C1 segment of cervical spinal cord (tissue), 14 donors: Measurements from ENCODE around the gene AQR.

ENCODE experiments used
- DNase-seq, 14 donors: peaks; one replicate each; lab custom pipeline; 2025; lab: John Stamatoyannopoulos, UW

AQR gene

DNA sequence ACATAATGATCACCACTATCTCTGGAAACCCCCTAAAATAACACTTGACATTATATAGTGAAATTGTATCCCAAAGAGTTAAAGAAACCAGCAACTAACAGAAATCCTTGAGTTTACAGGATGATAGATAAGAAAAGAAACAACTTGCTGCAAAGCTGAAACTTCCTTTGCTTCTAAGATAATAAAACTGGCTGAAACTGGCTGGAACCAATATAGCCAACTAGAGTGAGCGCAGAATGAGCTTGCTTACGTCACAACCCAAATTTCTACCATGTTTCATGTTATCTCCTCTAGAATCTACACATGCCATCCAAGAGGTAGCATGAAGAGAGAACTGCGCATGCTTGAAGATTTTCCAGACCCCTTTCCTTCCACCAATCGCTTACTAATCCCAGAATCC is 90.4 kb downstream of the AQR start:
- no peak for DNase-seq

- no peak for DNase-seq
Measured at GRCh38 chr15:34876640-34877039, 92.9 kb downstream of the AQR start.

GRCh38 chr15:34869110-34869509 is 100.4 kb downstream of the AQR start:
- no peak for DNase-seq

GRCh38 chr15:34865531-34865930 is 104.0 kb downstream of the AQR start:
- DNase-seq: no peak

- DNase-seq: no peak
Measured at GRCh38 chr15:34861214-34861613, 108.3 kb downstream of the AQR start.

GRCh38 chr15:34855893-34856292 is 113.6 kb downstream of the AQR start:
- peak in 4 of 14 donors; percentile 6 to 62 (median 16) for DNase-seq

DNA sequence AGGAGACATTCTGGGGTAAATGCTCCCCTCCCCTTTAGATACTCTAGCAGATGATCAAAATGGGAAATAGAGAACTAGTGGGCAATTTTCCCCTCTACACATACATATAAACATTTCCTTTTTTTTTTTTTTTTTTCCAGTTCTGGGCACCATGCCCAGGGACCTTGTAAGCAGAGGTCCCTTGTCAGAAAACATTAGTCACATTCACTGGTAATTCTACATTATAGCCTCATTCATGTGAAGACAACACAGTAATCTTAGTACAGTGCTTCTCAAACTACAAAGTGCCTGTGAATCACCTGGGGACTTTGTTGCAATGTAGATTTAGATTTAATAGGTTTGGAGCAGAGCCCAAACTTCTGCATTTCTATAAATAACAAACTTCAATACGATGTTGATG is 114.1 kb downstream of the AQR start:
- peak in 1 of 14 donors; percentile 28 for DNase-seq

GRCh38 chr15:34854232-34854631 is 115.3 kb downstream of the AQR start:
- DNase-seq: no peak

GRCh38 chr15:34853001-34853758 is 116.4 kb downstream of the AQR start:
- no peak for DNase-seq

DNA sequence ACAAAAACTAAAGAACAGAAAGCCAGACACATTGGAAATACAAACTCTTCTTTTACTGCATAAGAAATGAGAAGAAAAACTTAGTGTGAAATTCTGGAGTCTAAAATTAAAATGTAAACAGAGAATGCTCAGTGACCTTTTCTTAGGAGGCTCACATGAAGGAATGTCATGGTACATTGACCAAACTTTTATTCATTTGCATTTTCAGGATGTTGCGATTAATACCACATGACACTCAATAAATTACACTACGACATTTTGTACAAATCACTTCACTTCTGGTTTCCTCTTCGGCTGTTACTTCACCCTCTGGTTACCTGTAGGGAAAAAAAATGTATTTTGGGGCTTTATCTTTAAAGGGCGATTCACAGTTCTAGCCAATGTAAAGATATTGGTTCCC is 117.8 kb downstream of the AQR start:
- DNase-seq: no peak

- no peak for DNase-seq
Measured at GRCh38 chr15:34851007-34851406, 118.5 kb downstream of the AQR start.

DNA sequence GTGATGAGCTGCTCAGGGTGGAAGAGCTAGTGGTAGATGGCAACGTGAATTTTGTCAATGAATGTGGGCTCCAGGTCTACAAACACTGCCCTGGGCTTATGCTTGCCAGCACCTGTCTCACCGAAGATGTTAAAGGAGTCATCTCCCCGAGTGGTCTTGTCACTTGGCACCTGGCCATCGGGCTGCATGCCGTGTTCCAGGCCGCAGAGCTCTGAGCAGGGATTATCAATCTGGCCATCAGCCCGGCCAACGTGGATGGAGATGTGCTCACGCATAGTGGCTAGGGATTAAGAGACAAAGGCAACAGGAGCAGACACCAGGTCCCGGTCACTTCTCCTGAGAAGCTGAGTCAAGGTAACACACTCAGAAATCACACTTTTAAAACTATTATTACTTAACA is 119.4 kb downstream of the AQR start:
- peak in 1 of 14 donors; percentile 10 for DNase-seq

GRCh38 chr15:34849364-34849959 is 120.1 kb downstream of the AQR start:
- DNase-seq: no peak

DNA sequence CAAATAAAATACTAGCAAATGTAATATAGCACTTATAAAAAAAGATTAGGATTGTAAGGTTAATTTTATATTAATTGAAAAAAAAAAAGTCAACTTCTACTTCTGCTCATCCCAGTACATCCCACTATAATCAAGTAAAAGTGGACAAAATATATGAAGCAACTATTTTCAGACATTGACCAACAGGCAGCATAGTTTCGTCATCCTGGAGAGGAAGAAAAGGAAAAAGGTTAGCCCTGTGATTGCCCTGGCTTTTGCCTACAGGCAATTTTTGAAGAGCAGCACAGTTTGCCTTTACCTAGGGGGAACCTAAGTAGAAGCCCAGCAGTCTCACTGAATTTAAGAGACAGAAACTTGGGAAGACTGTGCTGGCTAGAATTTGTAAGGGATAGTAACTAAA is 121.9 kb downstream of the AQR start:
- no peak for DNase-seq

GRCh38 chr15:34841262-34841725 is 128.2 kb downstream of the AQR start:
- no peak for DNase-seq

DNA sequence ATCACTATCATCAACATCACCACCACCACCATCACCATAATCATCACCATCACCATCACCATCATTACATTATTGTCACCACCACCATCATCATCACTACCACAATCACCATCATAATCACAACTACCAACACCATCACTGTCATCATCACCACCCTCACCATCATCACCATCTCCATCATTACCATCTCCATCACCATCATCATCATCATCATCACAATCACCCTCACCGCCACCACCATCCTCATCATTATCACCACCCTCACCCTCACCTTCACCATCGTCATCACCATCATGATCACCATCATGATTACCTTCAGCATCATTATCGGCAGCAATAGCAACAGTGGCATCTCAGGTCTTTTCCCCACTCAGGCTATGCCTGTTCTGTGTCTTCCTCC is 131.3 kb downstream of the AQR start:
- no peak for DNase-seq

GRCh38 chr15:34837246-34838016 is 132.1 kb downstream of the AQR start:
- DNase-seq: no peak

- DNase-seq: no peak
Measured at GRCh38 chr15:34828145-34828911, 141.2 kb downstream of the AQR start.

DNA sequence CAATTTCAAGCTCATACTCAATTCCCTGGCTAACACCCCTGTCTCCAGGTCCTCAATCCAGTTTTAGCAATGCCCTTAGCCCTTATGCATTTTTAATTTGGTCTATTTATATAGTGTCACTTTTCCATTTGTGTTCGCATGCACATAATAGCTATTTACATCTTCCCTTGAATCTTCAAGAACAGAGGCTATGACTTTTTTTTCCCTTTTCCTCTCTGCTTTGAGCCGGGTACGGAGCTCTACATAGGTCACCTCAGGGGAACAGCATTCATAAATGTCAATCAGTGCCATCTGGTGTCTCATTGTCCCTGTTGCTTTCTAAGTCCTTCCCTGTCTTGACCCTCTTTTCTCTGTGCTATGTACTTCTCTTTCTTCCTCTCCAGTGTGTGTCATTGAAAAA is 147.7 kb downstream of the AQR start:
- DNase-seq: no peak

DNA sequence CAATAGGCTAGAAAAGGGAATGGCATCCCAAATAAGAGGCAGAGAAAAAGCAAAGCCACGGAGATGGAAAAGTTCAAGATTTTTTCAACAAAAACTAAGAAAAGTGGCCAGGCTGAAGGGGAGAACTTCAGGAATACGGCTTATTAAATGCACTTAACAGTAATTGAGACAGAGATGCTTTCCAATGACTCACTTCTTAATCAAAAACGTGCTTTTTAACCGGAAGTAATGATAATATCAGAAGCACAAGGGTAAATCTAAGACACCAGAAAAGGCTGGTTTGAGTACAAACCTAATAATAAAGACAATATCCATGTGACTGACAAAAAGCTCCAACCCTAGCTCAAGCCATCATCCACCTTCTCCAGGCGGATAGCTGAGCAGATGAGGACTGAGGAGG is 149.4 kb downstream of the AQR start:
- DNase-seq: no peak

DNA sequence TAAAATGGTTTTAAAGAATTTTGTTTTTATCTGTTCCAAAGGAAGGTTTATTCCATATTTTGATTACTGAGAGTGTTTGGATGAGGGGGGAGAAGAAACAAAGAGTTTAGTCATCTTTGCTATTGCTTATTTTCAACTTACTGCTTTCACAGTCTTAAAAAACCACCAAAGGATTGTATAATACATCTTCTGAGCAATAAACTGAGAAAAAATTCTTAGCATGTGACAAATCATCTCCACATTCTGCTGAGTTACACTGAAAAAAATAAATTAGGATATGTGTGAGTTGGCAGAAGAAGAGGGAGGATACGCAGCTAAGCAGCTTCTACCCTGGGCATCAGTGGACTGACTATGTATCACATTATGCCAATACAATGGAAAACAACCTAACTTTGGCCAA is 151.0 kb downstream of the AQR start:
- no peak for DNase-seq

DNA sequence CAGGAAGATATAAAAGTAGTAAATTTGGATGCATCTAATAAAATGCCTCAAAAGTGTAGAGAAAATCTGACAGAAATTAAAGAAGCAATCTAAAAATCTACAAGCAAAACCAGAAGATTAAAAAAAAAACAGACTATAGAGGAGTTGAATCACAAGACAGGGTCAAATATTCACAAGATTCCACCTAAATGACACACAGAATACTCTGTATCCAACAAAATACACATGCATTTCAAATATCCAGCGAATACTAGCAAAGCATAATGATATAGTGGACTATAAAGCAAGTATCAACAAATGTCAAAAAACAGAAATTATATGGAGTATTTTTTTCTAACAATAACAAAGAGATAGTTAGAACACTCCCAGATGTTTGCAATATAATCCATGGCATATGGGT is 153.7 kb downstream of the AQR start:
- DNase-seq: no peak
